Astrocyte of the spinal cord (primary cell): ENCODE measurements around the gene ZC3H13.
A peak's percentile ranks its signal among the peaks of the same experiment; 100 is the strongest.

Experiments
- DNase-seq: peaks from one replicate; pipeline ENCODE4 v3.0.0; 2011; ENCODE audit warnings: low read depth, low spot score
- H3K4me3 ChIP-seq: 2 replicates; pipeline ENCODE4 v1.5.1; 2011; ENCODE audit warnings: low read depth, mild to moderate bottlenecking, low read length, moderate library complexity
- in situ Hi-C: cut with HindIII; loops from 2 replicates; pipeline ENCODE4 v1.10.0; 2017; ENCODE audit warnings: low sequenced_read_pairs
- TF ChIP-seq, protein P1 (sequence below): IDR thresholded peaks from 2 replicates; pipeline ENCODE4 v1.5.1; 2012; ENCODE audit warnings: low read depth, mild to moderate bottlenecking, low read length, inconsistent platforms

The ZC3H13 gene

DNA sequence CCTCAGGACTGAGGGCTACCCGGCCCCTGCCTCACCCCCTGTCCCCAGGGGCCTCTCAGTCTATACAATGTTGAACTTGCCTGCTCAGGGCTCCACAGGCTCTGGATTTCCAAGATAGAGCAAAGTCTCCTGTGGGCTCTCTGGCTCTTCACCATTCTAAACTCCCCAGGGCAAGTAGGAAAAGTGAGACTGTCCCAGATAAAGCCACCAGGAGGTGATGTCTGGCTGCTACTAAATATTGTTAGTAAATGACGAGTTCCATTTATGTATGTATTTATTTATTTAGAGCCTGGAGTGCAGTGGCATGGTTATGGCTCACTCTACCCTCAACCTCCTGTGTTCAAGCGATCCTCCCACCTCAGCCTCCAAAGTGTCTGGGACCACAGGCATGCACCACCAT is 127.4 kb downstream of the ZC3H13 start:
- in situ Hi-C loops = no loop called here
- no peak for DNase-seq
- TF ChIP-seq, protein P1, sequence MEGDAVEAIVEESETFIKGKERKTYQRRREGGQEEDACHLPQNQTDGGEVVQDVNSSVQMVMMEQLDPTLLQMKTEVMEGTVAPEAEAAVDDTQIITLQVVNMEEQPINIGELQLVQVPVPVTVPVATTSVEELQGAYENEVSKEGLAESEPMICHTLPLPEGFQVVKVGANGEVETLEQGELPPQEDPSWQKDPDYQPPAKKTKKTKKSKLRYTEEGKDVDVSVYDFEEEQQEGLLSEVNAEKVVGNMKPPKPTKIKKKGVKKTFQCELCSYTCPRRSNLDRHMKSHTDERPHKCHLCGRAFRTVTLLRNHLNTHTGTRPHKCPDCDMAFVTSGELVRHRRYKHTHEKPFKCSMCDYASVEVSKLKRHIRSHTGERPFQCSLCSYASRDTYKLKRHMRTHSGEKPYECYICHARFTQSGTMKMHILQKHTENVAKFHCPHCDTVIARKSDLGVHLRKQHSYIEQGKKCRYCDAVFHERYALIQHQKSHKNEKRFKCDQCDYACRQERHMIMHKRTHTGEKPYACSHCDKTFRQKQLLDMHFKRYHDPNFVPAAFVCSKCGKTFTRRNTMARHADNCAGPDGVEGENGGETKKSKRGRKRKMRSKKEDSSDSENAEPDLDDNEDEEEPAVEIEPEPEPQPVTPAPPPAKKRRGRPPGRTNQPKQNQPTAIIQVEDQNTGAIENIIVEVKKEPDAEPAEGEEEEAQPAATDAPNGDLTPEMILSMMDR = peak; percentile 18

DNA sequence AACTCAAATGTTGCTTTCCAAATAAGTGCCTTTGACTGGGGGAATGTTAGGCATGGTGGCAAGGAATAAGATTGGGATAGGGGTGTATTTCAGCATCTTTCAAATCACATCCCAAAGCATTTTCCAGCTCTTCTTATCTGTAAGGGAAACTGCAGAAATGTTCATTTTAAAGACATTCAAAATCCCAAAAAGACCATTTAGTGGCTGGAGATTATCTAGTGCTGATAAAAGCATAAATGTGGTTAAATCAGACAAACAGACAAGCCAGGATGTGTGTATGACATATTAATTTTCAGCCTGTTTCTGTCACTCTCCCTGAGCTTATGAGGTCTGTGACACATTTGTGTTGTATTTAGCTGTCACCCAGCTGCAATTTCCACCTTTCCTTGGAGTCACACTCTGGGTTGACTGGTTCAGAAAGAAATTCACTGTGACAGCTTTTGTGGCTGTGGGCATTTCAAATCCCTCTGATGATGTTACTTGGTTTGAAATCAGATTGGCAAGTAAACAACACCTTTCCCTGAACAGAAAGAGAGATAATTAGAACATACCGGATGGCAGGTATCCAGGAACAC is 131.3 kb downstream of the ZC3H13 start:
- no peak overlapping the region for H3K4me3 ChIP-seq
- no peak for DNase-seq
- TF ChIP-seq, protein P1 = no peak
- in situ Hi-C loops = no loop called here

More for the DNA sequence above, 127.4 kb downstream of the ZC3H13 start:
- H3K4me3 ChIP-seq = no peak overlapping the region

DNA sequence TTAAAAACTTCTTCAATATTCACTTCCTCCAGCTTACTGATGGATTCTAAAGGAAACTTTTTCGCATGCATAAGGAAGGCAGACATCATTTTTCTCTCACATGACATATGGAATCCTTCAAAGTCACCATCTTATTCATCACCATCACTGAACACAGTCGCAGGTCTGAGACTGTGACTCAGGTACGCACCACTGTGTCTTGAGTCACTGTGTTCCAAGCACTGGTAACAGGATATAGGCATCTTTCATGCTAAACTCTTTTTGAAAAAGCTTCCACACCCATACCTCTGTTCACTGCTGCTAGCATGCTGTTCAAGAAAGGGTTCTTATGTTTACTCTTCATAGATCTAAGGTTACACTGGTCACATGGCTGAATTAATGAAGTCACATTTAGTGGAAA is 133.9 kb downstream of the ZC3H13 start:
- DNase-seq = no peak
- TF ChIP-seq, protein P1 = no peak
- H3K4me3 ChIP-seq = no peak overlapping the region
- in situ Hi-C loops = no loop called here

GRCh38 chr13:45917019-45917418 is 135.5 kb downstream of the ZC3H13 start:
- in situ Hi-C loops = no loop called here
- no peak overlapping the region for H3K4me3 ChIP-seq
- no peak for DNase-seq
- TF ChIP-seq, protein P1 = no peak

- H3K4me3 ChIP-seq = no peak overlapping the region
- no peak for DNase-seq
- TF ChIP-seq, protein P1 = no peak
- in situ Hi-C loops = no loop called here
Measured at GRCh38 chr13:45915686-45916439, 136.7 kb downstream of the ZC3H13 start.

GRCh38 chr13:45909673-45910072 is 142.9 kb downstream of the ZC3H13 start:
- in situ Hi-C loops = no loop called here
- H3K4me3 ChIP-seq = no peak overlapping the region
- no peak for DNase-seq
- TF ChIP-seq, protein P1 = no peak
